Mammary epithelial cell (primary cell): Measurements from ENCODE around the gene PAOX.

Experiments
- CTCF ChIP-seq, 2 donors: IDR thresholded peaks in 1 of 2; conservative IDR thresholded peaks in 1 of 2; 2 replicates each; pipeline ENCODE4 v1.5.1; 2011 to 2012; ENCODE audit warnings: inconsistent platforms in 2 of 2, low read length in 2 of 2, mild to moderate bottlenecking in 2 of 2, control low read depth in 1 of 2, low read depth in 1 of 2; ENCODE audit not compliant: insufficient read depth in 1 of 2; ENCODE audit errors: extremely low read depth in 1 of 2
- EZH2 ChIP-seq: IDR thresholded peaks from 2 replicates; pipeline ENCODE4 v1.6.1; 2012; ENCODE audit warnings: low read length, inconsistent platforms, borderline replicate concordance

DNA sequence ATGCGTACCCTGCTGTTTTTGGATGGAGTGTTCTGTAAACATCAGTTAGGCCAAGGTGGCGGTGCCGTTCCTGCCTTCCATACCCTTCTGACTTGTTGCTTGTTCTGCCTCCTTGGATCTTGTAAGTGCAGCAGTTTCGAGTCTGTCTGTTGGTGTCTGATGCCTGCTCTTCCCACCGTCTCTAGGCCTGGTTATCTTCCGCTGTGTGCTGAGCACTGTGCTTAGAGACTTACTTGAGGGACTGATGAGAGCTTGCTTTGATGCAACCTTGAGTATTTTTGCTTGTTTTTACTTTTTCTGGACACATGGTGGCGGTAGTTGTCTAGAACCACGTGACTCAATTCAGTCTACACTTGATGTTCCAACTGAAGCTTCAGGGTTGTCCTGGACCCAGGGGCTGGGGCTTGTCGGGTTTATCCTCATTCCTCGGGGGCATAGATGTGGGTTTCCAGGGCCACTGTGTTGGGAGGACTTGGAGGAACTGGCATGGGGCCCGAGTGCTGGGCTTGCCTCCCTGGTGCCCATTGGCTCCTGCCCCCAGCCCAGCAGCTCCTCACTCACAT, 59.7 kb downstream of the PAOX start:
- TF ChIP-seq CTCF (conservative IDR thresholded peaks at IDR 0.05 in 1 of 2, IDR thresholded peaks at IDR 0.05 in 1 of 2; ENCODE audit: extremely low read depth in 1 of 2, insufficient read depth in 1 of 2, low read depth in 1 of 2, low read length in 2 of 2) (peak; percentile 26 to 46), EZH2 (no peak)
